HG03571 (cell line): ENCODE results near the gene IKZF2.
A peak's percentile ranks its signal among the peaks of the same experiment; 100 is the strongest.

ENCODE experiments used
- ATAC-seq: cut with Tn5 transposase; IDR thresholded peaks from one replicate; pipeline ENCODE4 v1.9.1; 2021; ENCODE audit not compliant: unreplicated experiment

IKZF2 gene

GRCh38 chr2:213151437-213152064 is at the start of gene IKZF2:
Gene IKZF2 (minus strand): TSS chr2:213151612. CDS start chr2:213148629, 2,983 bp downstream.
- peak; percentile 61 for ATAC-seq

DNA sequence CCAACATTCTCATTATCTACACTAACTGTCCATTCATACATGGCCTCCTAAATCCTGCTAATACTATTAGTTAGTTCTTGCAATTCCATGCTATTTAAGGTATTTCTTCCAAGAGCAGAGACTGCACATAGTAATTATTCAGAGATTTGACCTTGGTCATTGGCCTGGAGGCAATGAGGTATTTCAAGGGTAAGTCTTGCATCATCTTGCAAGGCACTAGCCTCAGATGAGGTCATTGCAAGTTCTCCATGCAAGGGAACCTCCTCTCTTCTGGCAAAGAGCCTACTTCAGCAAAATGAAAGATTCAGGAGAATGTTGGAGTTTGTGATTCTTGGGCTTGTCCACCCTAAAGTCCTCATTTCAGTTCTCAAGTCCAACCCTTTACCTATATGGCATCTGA is 48.5 kb upstream of the IKZF2 start:
- no peak for ATAC-seq

DNA sequence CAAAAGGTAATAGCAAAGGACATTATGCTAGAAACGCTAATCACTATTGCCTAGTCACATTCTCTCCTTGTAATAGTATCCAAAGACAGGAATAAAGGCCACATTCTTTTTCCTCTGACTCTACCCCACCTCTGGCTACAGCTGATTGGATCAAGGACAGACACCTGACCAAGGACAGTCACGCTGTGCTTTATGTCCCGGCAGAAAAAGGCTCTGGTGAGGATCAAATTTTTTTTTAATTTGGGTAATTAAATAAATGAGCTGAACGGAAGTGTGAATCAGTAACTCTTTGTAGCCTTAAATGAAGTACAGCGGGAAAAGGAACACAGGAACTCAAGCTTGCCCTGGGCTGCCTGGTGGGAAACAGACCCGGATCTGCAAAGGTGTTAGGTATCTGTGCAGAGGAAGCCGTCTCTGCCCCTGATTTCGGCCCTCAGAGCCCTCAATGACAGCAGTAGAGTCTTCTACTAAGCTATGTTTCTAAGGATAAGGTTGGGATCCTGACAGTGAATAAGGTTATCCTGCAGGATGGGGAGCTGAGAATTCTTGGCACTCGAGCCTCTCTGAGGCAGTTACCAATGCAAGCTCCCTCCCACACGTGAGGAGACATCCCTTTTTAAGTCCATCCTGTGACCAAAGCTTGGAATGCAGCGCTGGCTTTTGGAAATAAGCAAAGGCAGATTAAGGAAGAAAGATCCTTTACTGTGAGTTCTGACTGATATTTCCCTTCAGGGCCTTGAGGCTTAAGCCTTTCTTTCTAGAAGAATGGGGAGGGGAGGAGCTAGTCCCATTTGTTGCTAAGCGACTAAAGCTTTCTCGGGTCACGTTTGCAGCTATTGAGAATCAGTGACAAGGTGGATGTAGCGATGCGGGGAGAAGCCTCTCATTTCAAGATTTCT is 37.8 kb upstream of the IKZF2 start:
- ATAC-seq, result no peak

GRCh38 chr2:213188533-213188867 is 37.1 kb upstream of the IKZF2 start:
- no peak for ATAC-seq

DNA sequence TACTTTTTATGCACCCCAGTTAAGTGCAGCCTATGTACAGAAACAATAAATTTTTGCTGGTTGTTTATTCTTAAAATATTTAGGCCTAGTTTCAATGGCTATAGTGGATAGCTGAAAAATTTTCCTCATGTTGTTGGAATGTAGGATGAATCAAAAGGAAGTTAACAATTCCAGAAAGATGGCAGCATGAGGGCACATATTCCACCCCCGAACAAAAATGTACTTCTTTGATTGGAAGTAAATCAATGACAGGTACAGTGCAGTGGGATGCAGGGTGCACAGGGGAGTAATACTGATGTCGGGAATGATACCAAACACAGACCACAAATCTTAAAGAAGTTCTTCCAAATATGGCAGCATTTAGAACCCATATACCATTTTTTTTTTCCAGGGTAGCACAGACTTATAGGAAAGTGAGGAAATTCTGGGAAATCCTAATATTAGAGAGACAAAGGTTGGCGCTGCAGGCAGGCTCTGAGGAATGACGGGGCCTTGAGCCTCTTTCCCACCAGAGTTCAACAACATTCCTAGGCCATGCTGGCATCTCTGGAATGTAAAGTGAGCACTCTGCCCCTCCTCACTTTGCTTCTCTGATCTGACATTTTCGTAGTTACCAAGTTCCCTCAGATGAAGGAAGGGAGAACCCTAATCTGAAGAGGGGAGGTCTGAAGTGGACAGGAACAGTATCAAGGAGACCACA is 36.6 kb upstream of the IKZF2 start:
- no peak for ATAC-seq

DNA sequence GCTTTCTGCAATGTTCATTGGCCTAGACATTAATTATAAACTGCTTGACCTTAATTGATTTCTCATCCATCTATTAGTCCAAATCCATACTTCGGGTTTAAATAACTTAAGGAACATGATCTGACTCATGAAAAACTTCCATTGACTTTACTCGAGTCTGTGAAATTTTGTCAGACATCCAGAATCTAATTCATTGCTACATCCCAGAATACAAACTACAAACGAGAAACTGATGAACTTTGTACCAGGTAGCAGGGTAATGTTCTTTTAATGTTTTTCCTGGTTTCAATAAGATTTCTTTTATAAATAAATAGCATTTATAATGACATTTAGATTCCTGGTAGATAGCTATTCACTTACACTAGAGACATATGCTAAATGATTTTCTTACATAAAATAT is 36.0 kb upstream of the IKZF2 start:
- ATAC-seq, result no peak

- ATAC-seq, result peak; percentile 97
These were observed 33.9 kb upstream of the IKZF2 start for GRCh38 chr2:213185147-213185822.

- ATAC-seq, result no peak
These were observed 30.3 kb upstream of the IKZF2 start for GRCh38 chr2:213181712-213182111.

GRCh38 chr2:213177679-213178078 is 26.3 kb upstream of the IKZF2 start:
- no peak for ATAC-seq

GRCh38 chr2:213175673-213176247 is 24.3 kb upstream of the IKZF2 start:
- no peak for ATAC-seq

GRCh38 chr2:213172641-213173040 is 21.2 kb upstream of the IKZF2 start:
- no peak for ATAC-seq

- no peak for ATAC-seq
These were observed 19.7 kb upstream of the IKZF2 start for GRCh38 chr2:213171147-213171546.

- no peak for ATAC-seq
These were observed 16.0 kb upstream of the IKZF2 start for GRCh38 chr2:213167271-213167930.

GRCh38 chr2:213166109-213166508 is 14.7 kb upstream of the IKZF2 start:
- ATAC-seq, result peak; percentile 98

- no peak for ATAC-seq
These were observed 12.9 kb upstream of the IKZF2 start for GRCh38 chr2:213164263-213164662.

- ATAC-seq, result no peak
These were observed 11.2 kb upstream of the IKZF2 start for GRCh38 chr2:213162516-213163118.

GRCh38 chr2:213161759-213162515 is 10.5 kb upstream of the IKZF2 start:
- ATAC-seq, result no peak

DNA sequence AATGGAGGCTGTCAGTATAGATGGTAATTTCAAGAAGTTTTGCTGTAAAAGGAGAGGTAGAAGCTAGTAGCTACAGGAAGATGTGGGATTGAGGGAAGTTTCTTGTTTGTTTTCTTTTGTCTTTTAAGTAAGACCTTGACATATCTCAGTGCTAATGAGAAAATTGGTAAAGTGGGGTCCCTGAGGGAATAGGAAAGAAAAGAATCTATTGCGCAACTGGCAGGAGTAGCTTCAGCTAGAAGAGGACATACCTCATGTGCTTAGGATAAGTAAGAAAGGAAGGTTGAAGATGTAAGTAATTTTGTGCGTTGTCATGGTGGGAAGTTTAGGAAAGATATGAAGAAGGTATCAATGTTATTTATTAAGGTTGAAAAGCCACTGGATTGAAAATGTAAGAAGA is 8.4 kb upstream of the IKZF2 start:
- no peak for ATAC-seq

- peak; percentile 50 for ATAC-seq
These were observed 5.8 kb upstream of the IKZF2 start for GRCh38 chr2:213157242-213157641.
